GM21447 (cell line): ENCODE results near the gene CNOT11.
"Not testable (repeated sequence)": the region's sequence is repeated elsewhere in the genome, so short reads cannot be mapped to it uniquely, and the experiment has no call there.

Experiments
- ATAC-seq: cut with Tn5 transposase; IDR thresholded peaks from one replicate; pipeline ENCODE4 v1.9.1; 2021; ENCODE audit not compliant: unreplicated experiment

Gene CNOT11

DNA sequence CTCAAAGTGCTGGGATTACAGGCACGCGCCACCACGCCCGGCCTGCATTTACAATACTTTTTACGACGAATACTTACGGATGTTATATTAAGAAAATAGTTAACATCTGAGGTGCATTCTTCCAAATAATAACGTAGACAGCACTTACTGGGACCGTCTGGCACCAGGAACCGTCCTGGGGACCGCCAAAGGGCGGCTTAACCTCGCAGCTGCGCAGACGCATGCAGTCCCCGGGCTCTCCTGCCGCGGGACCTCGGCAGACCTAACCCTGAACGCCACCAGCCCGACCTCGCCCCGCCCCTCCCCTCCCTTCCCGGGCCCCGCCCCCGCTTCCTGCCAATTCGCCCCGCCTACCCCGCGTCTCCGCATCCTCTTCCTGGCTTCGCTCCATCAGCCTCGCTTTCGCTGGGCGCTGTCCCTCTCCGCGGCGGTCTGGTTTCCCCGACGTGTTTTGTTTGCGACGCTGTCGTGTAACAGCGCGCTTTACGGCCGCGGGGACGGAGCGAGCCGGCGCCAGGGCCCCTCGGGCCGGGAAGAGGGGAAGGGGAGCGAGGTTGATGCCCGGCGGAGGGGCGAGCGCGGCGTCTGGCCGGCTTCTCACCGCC, at the start of gene CNOT11:
Gene CNOT11, plus strand, starts transcription at position 479 of the 605 bp plus-strand sequence. Its CDS starts 79 bp downstream, at position 558.
- peak; percentile 85 for ATAC-seq

DNA sequence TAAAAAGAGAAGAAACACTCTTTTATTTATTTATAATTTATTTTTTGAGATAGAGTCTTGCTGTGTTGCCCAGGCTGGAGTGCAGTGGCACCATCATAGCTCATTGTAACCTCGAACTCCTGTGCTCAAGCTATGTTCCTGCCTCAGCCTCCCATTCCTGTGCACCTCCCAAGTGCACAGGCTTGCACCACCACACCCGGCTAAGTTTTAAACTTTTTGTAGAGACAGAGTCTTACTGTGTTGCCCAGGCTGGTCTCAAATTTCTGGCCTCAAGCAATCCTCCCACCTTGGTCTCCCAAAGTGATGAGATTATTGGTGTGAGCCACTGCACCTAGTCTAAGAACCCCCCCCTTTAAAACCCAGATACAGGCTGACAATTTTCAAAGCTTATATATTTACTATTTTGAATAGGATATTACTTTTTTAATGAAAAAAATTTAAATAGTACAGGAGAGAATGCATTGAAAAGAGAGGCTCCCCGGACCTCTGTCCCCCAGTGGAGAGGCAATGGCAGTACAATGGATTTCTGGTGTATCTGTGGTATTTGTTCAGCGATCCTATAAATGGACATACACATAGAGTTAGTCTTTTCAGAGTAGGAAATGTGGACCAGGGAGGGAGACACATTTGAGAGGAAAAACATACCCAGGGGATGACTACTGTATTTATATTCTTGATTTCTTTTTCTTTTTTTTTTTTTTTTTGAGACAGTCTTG, 48.1 kb upstream of the CNOT11 start:
- no peak for ATAC-seq

DNA sequence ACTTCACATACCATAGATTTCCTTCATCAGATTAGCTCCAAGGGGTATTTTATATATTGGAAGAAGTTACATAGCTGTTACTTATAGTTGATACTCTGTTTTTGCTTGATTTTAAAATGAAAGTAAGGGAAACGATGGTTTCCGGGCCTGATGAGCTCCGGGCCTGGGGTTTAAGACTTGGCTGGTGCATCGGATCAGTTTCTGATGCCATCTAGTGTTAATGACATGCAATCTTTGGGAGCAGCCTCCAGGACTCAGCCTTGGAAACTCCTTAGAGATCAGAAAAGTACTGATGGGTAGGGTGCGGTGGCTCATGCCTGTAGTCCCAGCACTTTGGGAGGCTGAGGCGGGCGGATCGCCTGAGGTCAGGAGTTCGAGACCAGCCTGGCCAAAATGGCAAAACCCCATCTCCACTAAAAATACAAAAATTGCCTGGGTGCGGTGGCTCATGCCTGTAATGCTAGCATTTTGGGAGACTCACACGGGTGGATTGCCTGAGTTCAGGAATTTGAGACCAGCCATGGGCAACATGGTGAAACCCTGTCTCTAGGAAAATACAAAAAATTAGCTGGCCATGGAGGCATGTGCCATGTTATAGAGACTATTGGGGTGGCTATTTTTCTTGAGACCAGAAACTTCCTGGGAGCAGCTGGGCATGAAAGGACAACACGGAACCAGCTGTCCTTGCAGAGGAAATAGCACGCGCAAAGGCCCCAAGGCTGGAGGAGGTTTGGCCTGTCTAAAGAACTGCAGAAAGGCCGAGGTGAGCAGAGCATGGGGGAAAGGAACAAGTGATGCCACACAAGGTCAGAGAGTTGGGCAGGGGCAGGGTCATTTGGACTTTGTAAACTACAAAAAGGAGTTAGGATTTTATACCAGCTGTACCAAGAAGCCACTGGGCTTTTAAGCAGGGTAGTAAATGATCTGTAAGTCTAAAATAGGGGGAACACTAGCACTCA, 46.9 kb upstream of the CNOT11 start:
- ATAC-seq = no peak

DNA sequence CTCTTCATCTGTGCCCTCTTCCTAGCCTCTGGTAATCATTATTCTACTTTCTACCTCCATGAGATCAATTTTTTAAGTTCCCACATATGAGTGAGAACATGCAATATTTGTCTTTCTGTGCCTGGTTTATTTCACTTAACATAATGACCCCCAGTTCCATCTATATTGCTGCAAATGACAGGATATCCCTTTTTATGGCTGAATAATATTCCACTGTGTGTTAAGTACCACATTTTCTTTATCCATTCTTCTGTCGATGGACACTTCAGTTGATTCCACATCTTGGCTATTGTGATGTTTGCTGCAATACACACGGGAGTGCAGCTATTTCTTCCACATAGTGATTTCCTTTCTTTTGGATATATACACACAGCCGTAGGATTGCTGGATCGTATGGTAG, 43.9 kb upstream of the CNOT11 start:
- no peak for ATAC-seq

DNA sequence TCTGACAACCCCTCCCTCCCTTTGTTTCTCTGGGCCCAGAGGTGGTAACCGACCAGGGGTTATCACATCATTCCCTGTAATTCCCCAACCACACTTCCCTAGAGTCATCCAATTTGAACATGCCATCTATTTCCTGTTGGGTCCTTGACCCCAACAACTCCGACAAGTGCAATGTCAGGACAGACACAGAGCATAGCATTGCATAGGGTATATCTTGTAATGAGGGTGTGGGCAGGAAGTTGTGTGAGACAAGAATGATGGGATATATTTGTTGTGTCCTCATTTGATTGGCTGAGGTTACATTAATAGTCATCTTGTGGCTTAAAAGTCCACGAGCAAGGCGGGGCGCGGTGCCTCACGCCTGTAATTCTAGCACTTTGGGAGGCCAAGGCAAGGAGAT, 33.4 kb upstream of the CNOT11 start:
- no peak for ATAC-seq

DNA sequence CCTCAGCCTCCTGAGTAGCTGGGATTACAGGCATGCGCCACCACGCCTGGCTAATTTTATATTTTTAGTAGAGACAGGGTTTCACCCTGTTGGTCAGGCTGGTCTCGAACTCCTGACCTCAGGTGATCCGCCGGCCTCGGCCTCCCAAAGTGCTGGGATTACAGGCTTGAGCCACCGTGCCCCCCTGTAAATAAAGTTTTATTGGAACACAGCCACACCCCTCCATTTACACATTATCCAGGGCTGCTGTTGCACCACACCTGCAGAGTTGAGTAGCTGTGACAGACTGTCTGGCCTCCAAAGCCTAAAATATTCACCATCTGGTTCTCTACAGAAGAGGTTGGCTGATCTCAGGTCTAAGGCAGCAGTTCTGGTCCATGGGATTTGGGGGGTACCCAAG, 32.6 kb upstream of the CNOT11 start:
- not testable (repeated sequence) for ATAC-seq

DNA sequence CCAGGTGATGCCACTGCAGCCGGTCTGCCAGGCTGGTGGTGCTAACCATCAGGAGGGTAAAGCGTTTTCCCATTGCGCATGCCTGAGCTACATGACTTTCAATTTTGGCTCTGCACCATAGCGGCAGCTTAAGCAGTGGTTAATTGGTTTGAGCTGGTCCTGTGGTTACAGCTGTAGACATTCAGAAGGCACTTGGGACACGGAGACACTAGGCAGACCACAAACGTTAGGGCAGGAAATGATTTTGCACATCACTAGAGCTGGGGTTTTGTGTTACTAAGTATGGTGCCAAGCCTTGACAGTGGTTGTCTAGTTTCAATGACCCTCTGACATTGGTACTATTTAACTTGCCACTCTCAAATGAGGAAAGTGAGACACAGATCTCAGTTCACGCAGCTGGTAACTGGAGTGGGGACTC, 28.9 kb upstream of the CNOT11 start:
- ATAC-seq = peak; percentile 99

DNA sequence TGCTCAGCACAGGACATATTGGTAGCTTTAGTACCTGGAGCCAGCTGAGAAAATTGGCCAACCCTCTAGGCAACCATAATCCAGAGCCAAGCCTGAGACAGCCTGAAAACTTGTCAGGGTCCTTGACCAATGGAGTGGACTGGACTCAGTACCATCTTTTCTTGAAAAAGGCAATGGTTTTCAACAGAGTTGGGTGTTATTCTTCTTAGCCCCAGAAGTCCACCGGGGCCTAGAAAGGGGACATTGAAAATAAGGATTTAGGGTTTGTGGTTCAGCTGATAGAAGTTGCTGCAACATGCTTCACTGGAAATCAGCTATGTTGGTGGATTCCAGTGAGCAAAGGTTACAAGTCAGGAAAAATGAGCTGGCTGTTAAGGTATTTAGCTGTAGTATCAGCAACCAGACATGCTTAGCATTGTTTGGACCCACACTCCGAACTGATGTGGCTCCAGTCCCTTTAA, 22.1 kb upstream of the CNOT11 start:
- no peak for ATAC-seq

DNA sequence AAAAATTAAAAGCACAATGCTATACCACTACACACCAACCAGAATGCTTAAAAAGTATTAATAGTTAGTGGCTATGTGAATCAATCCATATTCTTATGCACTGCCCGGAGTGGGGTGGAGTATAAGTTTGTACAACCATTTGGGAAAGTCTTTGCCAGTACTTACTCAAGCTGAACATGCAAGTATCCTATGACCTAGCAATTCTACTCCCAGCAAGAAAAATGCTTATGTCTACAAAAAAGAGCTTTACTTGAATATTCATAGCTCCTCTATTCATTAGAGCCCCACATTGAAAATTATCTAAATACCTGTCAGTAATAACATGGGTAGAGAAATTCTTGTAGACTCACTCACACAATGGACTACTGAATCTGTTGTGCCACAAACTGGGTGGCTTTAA, 21.4 kb upstream of the CNOT11 start:
- no peak for ATAC-seq

DNA sequence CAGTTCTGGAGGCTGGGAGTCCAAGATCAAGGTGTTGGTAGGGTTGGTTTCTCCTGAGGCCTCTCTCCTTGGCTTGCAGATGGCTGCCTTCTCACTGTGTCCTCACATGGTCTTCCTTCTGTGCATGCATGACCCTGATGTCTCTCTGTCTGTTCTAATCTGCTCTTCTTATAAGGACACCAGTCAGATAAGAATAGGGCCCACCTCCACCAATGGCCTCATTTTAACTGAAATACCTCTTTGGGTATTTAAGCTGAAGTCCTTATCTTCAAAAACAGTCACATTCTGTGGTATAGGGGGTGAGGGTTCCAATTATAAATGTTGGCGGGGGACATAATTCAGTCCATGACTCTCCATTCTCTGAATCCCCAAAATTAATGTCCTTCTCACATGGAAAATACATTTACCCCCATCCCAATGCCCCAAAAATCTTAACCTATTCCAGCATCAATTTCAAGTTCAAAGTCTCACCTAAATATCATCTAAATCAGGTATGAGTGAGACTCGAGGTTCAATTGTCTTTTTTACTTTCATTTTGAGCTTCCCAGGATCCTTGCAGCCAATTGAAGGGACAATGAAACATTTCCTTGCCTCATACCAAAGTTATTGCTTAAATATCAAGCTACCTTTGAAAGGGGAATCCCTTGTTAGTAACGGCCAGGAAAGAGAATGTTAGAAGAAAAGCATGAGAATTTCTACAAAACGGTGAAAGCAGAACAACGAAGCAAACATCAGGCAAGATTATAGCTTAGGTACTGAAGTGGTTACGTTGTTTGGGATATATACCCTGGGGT, 20.6 kb upstream of the CNOT11 start:
- ATAC-seq = no peak

DNA sequence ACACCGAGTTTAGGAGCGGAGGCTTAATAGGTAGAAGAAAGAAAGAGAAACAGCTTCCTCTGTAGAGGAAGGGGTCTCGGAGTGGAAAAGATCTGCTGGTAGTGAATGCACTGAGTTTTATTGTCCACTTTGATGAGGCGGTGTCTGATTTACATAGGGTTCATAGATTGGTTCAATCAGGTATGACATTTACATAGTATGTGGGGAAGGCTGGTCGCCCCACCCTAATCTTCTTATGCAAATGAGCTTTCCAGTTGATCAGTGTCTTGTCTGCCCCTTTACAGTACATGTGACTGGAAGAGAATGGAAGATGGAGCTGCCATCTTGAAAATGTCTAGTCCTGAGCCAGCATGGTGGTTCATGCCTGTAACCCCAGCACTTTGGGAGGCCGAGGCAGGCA, 19.9 kb upstream of the CNOT11 start:
- ATAC-seq = no peak

DNA sequence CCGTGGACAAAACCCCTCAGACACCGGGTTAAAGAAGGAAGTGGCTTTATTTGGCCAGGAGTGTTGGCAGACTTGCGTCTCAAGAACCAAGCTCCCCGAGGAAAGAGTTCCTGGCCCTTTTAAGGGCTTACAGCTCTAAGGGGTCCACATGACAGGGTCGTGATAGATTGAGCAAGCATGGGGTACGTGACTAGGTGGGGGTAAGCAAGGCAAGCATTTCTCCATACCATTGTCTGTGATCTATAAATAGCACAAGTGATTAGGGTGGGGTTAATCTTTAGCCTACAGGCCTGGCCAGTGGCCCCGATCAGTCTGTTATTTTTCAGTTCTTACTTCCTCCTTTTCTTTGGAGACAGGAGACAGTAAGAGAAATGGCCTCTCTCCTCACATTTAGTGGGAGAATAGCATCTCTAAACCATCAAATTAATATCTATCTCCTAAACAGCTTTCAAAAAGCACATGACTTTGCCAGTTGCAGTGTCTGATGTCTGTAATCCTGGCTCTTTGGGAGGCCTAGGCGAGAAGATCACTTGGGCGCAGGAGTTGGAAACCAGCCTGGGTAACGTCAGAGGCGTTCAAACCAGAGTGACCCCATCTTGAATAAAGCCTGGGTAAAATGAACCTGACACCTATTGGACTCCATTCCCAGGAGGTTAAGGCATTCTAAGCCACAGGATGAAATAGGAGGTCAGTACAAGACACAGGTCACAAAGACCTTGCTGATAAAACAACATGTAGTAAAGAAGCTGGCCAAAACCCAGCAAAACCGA, 18.3 kb upstream of the CNOT11 start:
- ATAC-seq = no peak

DNA sequence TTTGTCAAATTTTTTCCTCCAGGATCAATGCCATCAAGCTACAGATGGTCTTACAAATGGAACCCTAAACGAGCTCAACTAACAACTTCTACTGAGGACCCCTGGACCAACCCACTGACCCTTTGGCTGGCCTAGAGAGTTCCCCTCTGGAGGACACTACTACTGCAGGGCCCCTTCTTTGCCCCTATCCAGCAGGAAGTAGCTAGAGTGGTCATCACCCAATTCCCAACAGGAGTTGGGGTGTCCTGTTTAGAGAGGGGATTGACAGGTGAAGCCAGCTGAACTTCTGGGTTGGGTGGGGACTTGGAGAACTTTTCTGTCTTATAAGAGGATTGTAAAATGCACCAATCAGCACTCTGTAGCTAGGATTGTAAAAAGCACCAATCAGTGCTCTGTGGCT, 16.7 kb upstream of the CNOT11 start:
- ATAC-seq = not testable (repeated sequence)

DNA sequence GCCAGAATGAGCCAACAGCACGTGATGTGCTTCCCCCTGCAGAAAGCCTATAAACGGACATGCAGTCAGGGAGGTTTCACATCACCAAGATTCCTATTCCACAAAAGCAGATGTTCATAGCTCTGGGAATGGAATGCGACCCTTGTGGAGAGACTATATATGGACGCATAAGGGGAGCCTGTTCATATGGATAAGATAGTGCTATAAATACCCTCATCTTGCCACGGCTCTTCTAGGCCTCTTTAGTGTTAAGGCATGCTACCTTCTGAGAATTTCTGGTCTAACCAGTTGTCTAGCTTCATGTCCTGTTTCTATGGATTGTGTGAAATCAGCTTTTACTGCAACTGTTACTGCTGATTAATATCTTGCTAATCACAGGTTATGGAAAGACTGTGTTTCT, 14.7 kb upstream of the CNOT11 start:
- not testable (repeated sequence) for ATAC-seq

DNA sequence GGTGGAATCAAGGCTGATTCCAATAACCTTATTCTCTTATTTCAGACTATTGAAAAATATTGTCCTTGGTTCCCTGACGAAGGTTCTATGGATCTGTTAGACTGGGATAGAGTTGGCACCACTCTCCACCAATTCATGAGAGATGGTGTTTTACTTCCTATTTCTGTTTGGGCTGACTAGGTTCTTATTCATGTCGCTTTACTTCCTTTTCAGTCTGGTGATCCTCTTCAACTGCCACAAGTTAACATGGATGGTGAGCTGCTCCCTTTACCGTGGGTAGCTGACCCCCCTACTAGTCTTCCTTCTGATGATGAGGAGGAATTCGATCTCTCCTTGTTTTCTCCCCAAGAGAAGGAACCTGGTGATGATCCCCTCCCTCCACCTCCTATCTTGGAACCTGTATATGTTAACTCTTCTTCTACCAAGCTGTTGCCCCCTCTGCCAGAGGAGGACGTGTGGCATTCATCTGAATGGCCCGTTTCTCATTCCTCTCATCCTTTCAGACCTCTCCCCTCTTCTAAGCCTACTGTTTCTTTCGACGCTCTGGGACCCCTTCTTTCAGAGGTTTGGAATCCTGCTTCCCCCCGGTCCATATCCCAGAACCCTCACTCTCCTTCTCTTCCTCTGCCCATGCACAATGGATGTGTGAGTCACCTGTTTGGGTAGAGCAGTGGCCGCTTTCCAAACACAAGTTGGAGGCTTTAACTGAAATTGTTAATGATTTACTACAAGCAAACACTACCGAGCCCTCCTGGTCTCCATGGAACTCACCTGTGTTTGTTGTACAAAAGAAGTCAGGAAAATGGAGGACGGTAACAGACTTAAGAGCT, 13.5 kb upstream of the CNOT11 start:
- ATAC-seq = no peak

DNA sequence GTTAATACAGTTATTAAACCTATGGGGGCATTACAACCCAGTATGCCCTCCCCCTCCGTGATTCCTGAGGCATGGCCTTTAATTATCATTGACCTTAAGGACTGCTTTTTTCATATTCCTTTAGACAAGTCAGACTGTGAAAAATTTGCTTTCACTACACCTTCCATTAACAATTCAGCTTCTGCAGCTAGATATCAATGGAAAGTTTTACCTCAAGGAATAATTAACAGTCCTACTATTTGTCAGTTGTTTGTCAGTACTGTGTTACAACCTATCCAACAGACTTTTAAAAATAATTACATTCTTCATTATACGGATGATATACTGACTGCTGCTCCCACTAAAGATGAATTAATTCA, 12.9 kb upstream of the CNOT11 start:
- ATAC-seq = not testable (repeated sequence)

DNA sequence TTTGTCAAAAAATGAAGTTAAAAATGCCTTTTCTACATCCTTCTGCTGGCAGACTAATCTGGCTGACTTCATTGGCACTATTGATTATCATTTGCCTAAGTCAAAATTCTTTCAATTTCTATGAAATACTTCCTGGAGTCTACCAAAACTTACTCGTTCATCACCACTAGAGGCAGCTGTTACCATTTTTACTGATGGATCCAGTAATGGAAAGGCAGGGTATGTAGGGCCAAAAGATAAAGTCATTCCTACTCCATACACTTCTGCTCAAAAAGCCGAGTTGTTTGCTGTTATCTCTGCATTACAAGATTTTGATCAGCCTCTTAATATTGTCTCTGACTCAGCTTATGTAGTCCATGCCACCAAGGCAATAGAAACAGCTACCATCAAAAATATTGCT, 12.0 kb upstream of the CNOT11 start:
- ATAC-seq = not testable (repeated sequence)

DNA sequence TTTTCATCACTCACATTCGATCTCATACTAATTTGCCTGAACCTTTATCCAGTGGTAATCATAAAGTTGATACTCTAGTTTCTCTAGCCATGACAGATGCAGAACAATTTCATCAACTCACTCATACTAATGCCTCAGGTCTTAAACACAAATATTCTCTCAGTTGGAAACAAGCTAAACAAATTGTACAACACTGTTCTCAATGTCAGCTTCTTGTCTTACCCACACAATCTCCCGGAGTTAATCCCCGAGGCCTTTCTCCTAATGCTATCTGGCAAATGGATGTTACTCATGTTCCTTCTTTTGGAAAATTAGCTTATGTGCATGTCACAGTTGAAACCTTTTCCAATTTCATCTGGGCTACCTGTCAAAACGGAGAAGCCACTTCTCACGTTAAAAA, 11.5 kb upstream of the CNOT11 start:
- ATAC-seq = no peak

DNA sequence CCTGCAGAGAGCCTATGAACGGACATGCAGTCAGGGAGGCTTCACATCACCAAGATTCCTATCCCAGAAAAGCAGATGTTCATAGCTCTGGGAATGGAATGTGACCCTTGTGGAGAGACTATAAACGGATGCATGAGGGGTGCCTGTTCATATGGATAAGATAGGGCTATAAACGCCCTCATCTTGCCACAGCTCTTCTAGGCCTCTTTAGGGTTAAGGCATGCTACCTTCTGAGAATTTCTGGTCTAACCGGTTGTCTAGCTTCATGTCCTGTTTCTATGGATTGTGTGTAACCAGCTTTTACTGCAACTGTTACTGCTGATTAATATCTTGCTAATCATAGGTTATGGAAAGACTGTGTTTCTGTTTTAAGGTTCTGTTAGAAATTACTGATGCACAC, 8.3 kb upstream of the CNOT11 start:
- not testable (repeated sequence) for ATAC-seq
